GM18505 (cell line): ENCODE results near the gene NOM1.
"Not testable (repeated sequence)": the region's sequence is repeated elsewhere in the genome, so short reads cannot be mapped to it uniquely, and the experiment has no call there.

Experiments
- ATAC-seq: cut with Tn5 transposase; IDR thresholded peaks from one replicate; pipeline ENCODE4 v1.9.1; 2021; ENCODE audit not compliant: unreplicated experiment
- POLR2A ChIP-seq: IDR thresholded peaks from 4 replicates; pipeline ENCODE4 v1.6.1; 2011; ENCODE audit warnings: borderline replicate concordance; ENCODE audit not compliant: insufficient read depth, insufficient read length; ENCODE audit errors: extremely low read depth

The NOM1 gene

GRCh38 chr7:156947120-156947843 lies 2.2 kb upstream of the NOM1 start:
- no peak for ATAC-seq
- no peak for TF ChIP-seq POLR2A

- no peak for TF ChIP-seq POLR2A
- no peak for ATAC-seq
These were observed 1.2 kb upstream of the NOM1 start for GRCh38 chr7:156948361-156948760.

- no peak for ATAC-seq
These were observed 908 bp downstream of the NOM1 start for GRCh38 chr7:156950381-156950858.

GRCh38 chr7:156953215-156953614 lies 3.7 kb downstream of the NOM1 start:
- not testable (repeated sequence) for ATAC-seq

More at GRCh38 chr7:156950381-156950858, 908 bp downstream of the NOM1 start:
- no peak for TF ChIP-seq POLR2A

GRCh38 chr7:156954941-156955340 lies 5.4 kb downstream of the NOM1 start:
- no peak for TF ChIP-seq POLR2A
- no peak for ATAC-seq

GRCh38 chr7:156956727-156957126 lies 7.2 kb downstream of the NOM1 start:
- no peak for ATAC-seq
- TF ChIP-seq POLR2A = no peak

- no peak for TF ChIP-seq POLR2A
- no peak for ATAC-seq
These were observed 12.6 kb downstream of the NOM1 start for GRCh38 chr7:156962145-156962544.

GRCh38 chr7:156962897-156963296 lies 13.4 kb downstream of the NOM1 start:
- no peak for TF ChIP-seq POLR2A
- no peak for ATAC-seq

GRCh38 chr7:156963472-156963871 lies 14.0 kb downstream of the NOM1 start:
- no peak for TF ChIP-seq POLR2A
- no peak for ATAC-seq

GRCh38 chr7:156964971-156965370 lies 15.5 kb downstream of the NOM1 start:
- no peak for ATAC-seq
- TF ChIP-seq POLR2A = no peak

GRCh38 chr7:156966387-156966786 lies 16.9 kb downstream of the NOM1 start:
- TF ChIP-seq POLR2A = no peak
- ATAC-seq = no peak

- no peak for TF ChIP-seq POLR2A
- ATAC-seq = no peak
These were observed 18.7 kb downstream of the NOM1 start for GRCh38 chr7:156968183-156968582.

GRCh38 chr7:156969972-156970420 lies 20.5 kb downstream of the NOM1 start:
- TF ChIP-seq POLR2A = no peak
- no peak for ATAC-seq

GRCh38 chr7:156975620-156976019 lies 26.1 kb downstream of the NOM1 start:
- ATAC-seq = no peak
- TF ChIP-seq POLR2A = no peak
